LNCaP clone FGC (cell line): ENCODE measurements around the gene PIGW.

Experiments
- DNase-seq: peaks from one replicate; pipeline ENCODE4 v3.0.0-alpha.2; 2011; ENCODE audit warnings: low read depth
- H3K4me3 ChIP-seq: 2 replicates; pipeline ENCODE4 v1.5.1; 2011; ENCODE audit warnings: mild to moderate bottlenecking, low read depth, low read length, control low read depth
- CTCF ChIP-seq: IDR thresholded peaks from 2 replicates; pipeline ENCODE4 v1.5.1; 2012; ENCODE audit warnings: mild to moderate bottlenecking; ENCODE audit not compliant: control insufficient read depth, insufficient read depth; ENCODE audit errors: extremely low read depth

The PIGW gene

DNA sequence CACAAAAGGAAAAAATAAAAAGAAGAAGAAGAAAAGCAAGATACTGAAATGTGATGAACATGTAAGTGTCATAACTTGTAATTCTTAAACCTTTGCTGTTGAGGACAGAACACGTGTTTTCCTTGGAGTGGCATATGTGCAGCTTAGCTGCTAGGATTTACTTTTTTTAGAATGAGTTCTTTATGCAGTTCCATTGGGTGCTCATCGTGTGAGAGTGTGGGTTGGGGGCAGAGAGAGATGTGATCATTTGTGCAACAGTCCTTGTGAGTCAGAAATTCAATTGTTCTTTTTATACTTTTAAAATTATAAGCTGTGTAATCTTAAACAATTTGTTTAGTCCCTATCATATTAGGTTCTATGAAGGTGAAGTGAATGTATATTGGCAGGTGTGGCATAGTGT is 51.4 kb downstream of the PIGW start:
- DNase-seq: no peak
- H3K4me3 ChIP-seq: no peak overlapping the region
- no peak for TF ChIP-seq CTCF
